Vein endothelial cell (primary cell): ENCODE data around the gene CLTCL1. TPM values are rescaled to one million over a fixed set of nuclear protein-coding genes. Genes with fewer than 3 reads are reported as not detected.

Experiments used
- small RNA-seq: library from RNA; depleted of rRNA; stranded (forward); fragments of <200 nt; gene quantifications from one replicate; pipeline ENCODE3, GENCODE V24; 2012
- total RNA-seq: library from RNA; depleted of rRNA; stranded (reverse); fragments of >200 nt; gene quantifications from 2 replicates; pipeline ENCODE4 v1.2.3, GENCODE V29; 2012

Gene CLTCL1
- total RNA-seq: 3.9 and 4.2 TPM in 2 replicates

DNA sequence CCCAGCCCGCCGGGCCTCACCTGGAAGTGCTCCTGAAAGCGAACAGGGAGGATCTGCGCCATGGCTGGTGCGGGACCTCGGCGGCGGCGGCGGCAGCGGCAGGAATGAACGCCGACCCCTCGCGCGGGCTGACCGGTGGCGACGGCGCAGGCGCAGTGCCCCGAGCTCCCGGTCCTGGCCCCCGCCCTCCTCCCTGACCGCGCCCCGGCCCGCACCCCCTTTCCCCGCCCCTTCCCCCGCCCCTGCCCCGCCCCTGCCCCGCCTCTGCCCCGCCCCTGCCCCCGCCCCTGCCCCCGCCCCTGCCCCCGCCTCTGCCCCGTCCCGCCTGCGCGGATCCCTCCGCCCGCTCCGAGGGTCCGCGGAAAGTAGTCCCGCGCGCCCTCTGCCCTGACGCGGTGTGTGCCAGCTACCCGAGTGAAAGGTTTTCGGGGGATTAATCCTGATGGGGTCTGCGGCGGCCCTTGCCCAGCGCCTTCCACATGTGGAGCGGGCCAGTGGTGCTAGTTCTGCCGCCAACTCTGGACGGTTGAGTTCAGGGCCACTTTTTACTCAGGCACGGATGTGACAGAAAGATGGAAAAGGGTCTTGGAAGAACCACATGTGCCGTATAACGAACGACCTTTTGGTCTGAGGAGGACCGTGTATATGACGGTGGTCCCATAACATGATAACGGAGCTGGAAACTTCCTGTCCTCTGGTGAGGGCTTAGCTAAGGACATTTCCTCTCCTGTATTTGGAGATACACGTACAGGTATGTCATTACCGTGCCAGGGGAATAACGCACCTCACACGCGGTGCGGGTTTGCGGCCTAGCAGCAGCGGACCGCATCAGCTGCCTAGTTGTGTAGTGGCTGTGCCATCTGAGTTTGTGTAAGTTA lies at the start of gene CLTCL1:
TSS of gene CLTCL1 (minus strand) at position 140 of the 878 bp plus-strand sequence. CDS start at position 62, 78 bp downstream.

GRCh38 chr22:19178657-19179496 lies 112.6 kb downstream of the CLTCL1 start, which contains the start of gene SLC25A1:
TSS of gene SLC25A1 (minus strand) at chr22:19178736. CDS start at chr22:19178673, 63 bp downstream.

DNA sequence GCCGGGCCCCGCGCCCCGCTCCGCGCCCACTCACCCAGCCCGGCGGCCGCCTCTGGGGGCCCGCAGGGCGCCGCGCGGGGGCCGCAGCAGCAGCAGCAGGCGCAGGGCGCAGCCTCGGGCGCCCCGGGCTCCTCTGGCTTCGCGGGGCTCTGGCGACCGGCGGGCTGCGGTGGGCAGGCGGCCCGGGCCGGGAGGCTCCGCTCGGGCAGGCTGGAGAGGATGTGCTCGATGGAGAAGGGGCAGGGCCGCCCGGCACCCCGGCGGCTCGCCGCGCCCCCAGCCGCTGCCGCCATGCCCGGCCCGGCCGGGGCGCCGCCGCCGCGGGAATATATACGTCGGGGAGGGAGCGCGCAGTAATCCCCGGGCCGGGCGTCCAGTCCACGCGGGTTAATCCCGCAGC lies 141.5 kb downstream of the CLTCL1 start, which contains the start of gene GSC2:
TSS of gene GSC2 (minus strand) at position 302 of the 400 bp plus-strand sequence. CDS start at position 293, 9 bp downstream.

GRCh38 chr22:19130959-19131684 lies 160.4 kb downstream of the CLTCL1 start, which contains the start of gene TSSK2:
TSS of gene TSSK2 (plus strand) at chr22:19131308. CDS start at chr22:19131400, 92 bp downstream.

Small RNA genes lying within 50 kb of the gene (small RNA-seq; reads per million reads assigned to genes)
- gene AC000081.1: not detected
- gene RF00398: not detected

Other genes with a start within 250 kb of the CLTCL1 start
- 47.9 and 51.3 TPM in 2 replicates for gene DGCR2, start 169.3 kb downstream of the CLTCL1 start, total RNA-seq
- not detected in 2 replicates for gene TSSK2, start 160.4 kb downstream of the CLTCL1 start, total RNA-seq
- 20.0 and 22.2 TPM in 2 replicates for gene ESS2, start 147.1 kb downstream of the CLTCL1 start, total RNA-seq
- not detected in 2 replicates for gene GSC2, start 141.4 kb downstream of the CLTCL1 start, total RNA-seq
- 73.5 and 74.8 TPM in 2 replicates for gene SLC25A1, start 113.0 kb downstream of the CLTCL1 start, total RNA-seq
- gene HIRA, start 140.0 kb upstream of the CLTCL1 start, total RNA-seq: 19.3 and 20.9 TPM in 2 replicates
- gene MRPL40, start 140.8 kb upstream of the CLTCL1 start, total RNA-seq: 24.5 and 30.8 TPM in 2 replicates
- gene C22orf39, start 156.0 kb upstream of the CLTCL1 start, total RNA-seq: 13.8 and 18.3 TPM in 2 replicates
- gene UFD1, start 187.5 kb upstream of the CLTCL1 start, total RNA-seq: 118 and 123 TPM in 2 replicates
- 12.1 and 26.5 TPM in 2 replicates for gene CDC45, start 188.2 kb upstream of the CLTCL1 start, total RNA-seq
- 510 and 632 TPM in 2 replicates for gene CLDN5, start 232.7 kb upstream of the CLTCL1 start, total RNA-seq